Epithelial cell of proximal tubule (primary cell): ENCODE data around the gene MSLN. TPM values are rescaled to one million over a fixed set of nuclear protein-coding genes. Genes with fewer than 3 reads are reported as not detected.
"Not testable (repeated sequence)": the region's sequence is repeated elsewhere in the genome, so short reads cannot be mapped to it uniquely, and the experiment has no call there.

Experiments used
- DNase-seq: peaks from one replicate; pipeline ENCODE4 v3.0.0-alpha.2; 2011; ENCODE audit warnings: low read depth
- H3K4me3 ChIP-seq: 2 replicates; pipeline ENCODE4 v1.5.1; 2011; ENCODE audit warnings: low read depth, mild to moderate bottlenecking, low read length
- total RNA-seq: library from RNA; depleted of rRNA; stranded (reverse); fragments of >200 nt; gene quantifications from 2 replicates; pipeline ENCODE4 v1.2.3, GENCODE V29; 2015
- TF ChIP-seq, protein P1 (sequence below): conservative IDR thresholded peaks from 2 replicates; pipeline ENCODE4 v1.5.1; 2012; ENCODE audit warnings: low read depth, mild to moderate bottlenecking, low read length

Gene MSLN
- 8.2 and 29.7 TPM in 2 replicates for total RNA-seq

DNA sequence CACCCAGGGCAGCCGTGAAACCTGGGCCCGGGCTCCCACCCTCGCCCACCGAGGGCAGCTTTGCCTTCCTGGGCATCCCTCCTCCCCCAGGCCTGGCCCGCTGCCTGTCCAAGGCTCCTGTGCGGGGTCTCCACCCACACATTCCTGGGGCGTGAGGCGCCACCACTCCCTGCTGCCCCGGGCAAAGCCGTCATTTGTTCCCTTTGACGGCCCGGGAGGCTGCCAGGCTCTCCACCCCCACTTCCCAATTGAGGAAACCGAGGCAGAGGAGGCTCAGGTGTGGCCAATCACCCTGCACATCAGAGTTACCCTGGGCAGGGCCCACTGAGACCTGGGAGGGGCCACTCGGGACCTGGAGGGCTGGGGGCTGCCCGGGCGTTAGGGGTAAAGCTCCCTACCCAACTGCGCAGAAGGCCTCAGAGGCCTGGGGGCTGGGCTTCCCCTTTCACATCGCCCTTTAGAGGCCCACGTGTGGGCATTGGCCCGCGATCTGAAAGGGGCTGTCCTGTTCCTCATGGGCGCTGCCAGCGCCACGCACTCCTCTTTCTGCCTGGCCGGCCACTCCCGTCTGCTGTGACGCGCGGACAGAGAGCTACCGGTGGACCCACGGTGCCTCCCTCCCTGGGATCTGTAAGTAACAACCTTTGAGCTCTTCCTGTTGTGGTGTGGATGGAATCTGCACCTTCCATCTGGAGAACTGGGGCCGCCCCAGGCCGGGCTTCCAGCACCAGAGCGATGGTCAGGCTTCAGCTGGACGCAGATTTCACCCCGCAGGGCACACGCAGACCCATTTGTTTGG is at the start of gene MSLN:
MSLN (plus strand) TSS at position 190 of the 799 bp plus-strand sequence. CDS start 1,947 bp downstream, outside the sequence.
- TF ChIP-seq, protein P1, sequence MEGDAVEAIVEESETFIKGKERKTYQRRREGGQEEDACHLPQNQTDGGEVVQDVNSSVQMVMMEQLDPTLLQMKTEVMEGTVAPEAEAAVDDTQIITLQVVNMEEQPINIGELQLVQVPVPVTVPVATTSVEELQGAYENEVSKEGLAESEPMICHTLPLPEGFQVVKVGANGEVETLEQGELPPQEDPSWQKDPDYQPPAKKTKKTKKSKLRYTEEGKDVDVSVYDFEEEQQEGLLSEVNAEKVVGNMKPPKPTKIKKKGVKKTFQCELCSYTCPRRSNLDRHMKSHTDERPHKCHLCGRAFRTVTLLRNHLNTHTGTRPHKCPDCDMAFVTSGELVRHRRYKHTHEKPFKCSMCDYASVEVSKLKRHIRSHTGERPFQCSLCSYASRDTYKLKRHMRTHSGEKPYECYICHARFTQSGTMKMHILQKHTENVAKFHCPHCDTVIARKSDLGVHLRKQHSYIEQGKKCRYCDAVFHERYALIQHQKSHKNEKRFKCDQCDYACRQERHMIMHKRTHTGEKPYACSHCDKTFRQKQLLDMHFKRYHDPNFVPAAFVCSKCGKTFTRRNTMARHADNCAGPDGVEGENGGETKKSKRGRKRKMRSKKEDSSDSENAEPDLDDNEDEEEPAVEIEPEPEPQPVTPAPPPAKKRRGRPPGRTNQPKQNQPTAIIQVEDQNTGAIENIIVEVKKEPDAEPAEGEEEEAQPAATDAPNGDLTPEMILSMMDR = no peak
- DNase-seq = no peak
- no peak within 1 kb of the TSS for H3K4me3 ChIP-seq

DNA sequence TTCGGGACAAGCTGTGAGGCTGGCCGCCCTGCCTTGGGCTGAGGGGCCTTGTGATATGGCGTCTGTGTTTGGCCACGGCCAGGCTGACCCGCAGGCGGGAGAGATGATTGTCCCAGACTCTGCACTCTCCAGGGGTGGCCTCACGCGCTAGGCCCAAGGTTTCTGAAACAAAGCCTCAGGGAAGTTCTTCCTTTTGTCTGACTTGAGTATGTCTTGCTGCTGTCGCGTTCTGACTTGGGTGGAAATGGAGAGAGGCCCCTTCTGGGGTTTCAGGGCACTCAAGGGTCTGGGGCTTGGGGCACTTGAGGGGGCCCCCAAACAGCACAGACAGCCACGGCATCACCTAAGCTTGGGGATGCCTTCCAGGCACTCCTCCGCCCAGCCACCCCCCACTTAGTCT is 49.5 kb upstream of the MSLN start:
- no peak overlapping the region for H3K4me3 ChIP-seq
- TF ChIP-seq, protein P1 = no peak
- DNase-seq = no peak

DNA sequence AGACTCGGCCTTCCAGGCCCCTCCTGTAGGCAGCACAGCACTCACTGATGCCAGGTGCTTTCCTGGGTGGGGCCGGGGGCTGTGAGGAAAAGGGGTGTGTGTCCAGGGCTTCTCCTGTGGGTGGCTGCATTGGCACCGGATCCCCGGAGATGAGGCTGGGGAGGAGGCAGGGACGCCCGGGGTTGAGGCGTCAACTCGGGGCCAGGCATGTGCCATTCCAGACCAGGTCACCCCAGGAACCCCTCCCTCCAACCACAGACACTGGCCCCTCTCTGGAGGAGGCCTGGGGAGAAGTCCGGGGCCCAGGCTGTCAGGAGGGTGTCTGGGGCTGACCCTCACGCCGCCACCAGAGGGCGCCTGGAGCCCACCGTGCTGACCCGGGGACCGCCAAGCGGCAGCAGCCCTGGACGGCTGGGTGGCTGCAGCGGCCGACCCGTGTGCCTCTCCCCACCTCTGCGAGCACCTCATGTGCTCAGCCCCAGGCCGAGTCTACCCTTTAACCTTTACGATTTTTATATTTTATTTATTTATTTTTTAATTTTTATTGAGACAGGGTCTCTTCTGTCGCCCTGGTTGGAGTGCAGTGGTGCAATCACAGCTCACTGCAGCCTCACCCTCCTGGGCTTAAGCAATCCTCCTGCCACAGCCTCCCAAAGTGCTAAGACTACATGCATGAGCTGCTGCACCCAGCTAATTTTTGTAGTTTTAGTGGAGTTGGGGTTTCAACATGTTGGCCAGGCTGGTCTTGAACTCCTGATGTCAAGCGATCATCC is 48.8 kb upstream of the MSLN start:
- no peak overlapping the region for H3K4me3 ChIP-seq
- no peak for DNase-seq
- TF ChIP-seq, protein P1 = peak; percentile 78

DNA sequence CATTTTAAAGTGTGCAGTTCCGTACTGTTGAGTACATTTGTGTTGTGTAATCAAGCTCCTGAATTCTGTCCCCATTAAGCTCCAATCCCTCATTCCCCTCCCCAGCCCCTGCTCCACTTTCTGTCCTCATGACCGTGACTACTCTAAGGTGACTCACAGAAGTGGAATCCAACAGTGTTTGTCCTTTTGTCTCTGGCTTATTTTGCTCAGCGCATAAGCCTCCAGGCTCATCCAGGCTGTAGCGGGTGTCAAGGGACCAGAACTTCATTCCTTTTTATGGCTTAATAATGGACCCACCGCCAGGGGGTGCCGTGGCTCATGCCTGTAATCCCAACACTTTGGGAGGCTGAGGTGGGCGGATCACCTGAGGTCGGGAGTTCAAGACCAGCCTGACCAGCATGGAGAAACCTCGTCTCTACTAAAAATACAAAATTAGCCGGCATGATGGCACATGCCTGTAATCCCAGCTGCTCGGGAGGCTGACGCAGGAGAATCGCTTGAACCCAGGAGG is 47.7 kb upstream of the MSLN start:
- not testable (repeated sequence) for H3K4me3 ChIP-seq
- DNase-seq = peak; percentile 98
- TF ChIP-seq, protein P1 = peak; percentile 57

DNA sequence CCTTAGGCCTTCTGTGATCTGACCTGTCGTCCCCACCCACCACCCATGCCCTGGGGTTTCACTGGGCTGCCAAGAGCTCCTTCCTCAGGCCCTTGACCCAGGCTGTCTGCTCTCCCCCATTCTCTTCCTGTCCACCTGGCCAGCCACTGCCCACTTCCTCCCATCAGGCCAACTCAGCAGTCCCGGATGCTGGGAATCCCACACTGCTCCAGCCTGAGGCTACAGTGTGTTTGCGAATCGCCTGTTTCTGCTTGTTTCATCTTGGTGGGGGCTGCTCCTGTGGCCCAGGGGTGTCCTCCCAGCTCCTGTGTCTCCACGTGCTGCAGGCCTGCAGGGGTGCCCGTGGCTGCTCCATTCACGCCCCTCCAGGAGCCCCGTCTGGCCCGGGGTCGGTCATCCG is 46.5 kb upstream of the MSLN start:
- no peak for DNase-seq
- H3K4me3 ChIP-seq = peak overlapping the region; percentile 50
- TF ChIP-seq, protein P1 = no peak

DNA sequence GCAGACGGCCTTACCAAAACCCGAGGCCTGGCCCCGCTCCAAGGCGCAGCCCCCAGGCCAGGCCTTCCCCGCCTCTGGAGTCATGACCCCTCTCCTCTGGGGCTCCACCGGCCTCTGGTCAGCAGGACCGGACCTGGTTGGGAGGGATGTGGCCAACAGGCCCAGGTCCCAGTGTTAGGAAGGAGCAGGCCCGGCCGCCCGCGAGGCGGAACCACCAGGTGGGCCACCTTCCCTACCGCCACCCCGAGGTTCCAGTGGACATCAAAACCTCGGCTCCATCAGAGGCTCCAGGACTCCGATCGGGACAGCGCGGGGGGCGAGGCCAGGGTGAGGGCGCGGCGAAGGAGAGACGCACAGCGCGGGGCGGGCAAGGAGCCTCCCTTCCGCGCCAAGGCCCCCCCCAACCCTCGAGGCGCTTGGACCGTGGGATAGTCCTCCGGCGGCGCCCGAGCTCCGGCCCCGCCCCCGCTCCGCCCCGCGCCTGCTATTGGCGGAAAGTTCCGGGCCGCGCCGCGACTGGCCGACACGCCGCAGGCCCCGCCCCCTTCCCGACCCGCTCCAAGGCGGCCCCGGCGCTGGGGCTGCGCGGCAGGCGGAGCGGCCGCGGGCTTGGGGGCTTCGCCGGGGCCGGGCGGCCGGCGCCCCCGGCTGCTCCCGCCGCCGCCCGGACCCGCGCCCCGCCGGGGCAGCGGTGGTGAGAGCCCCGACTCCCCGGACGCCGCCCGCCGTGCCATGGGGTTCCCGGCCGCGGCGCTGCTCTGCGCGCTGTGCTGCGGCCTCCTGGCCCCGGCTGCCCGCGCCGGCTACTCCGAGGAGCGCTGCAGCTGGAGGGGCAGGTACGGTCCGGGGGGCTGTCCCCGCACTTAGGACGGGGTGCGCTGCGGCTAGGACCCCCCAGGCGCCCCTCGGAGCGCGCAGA is 45.7 kb upstream of the MSLN start, which contains the start of gene METRN:
METRN (plus strand) TSS at position 561 of the 919 bp plus-strand sequence; CDS start at position 733, 172 bp downstream.
- peak within 1 kb of the TSS; percentile 69 for H3K4me3 ChIP-seq
- TF ChIP-seq, protein P1 = no peak
- DNase-seq = no peak
